Common myeloid progenitor, CD34-positive (primary cell): ENCODE data around the gene MRTFB.

ENCODE experiments used
- CTCF ChIA-PET: fragments of 350-600 bp; sonication (Branson Sonifier 250); formaldehyde crosslinking; loops from one replicate; lab custom pipeline; 2021; ENCODE audit warnings: antibody characterized with exemption; lab: Charles Lee
- POLR2A ChIA-PET: fragments of 350-600 bp; sonication (Branson Sonifier 250); formaldehyde crosslinking; loops from one replicate; lab custom pipeline; 2021; ENCODE audit warnings: antibody characterized with exemption; lab: Charles Lee
- DNase-seq, 3 donors: peaks; one replicate each; pipeline versions ENCODE4 v3.0.0 to v3.0.0-alpha.2; 2013
- H3K27ac ChIP-seq, 2 experiments: 1 replicate in 1 of 2; 2 replicates in 1 of 2; pipeline ENCODE4 v1.7.0; 2013; ENCODE audit warnings: inconsistent platforms in 2 of 2, low read length in 2 of 2, mild to moderate bottlenecking in 2 of 2, low read depth in 1 of 2, moderate library complexity in 1 of 2; ENCODE audit not compliant: severe bottlenecking in 2 of 2, insufficient read depth in 1 of 2, poor library complexity in 1 of 2
- H3K27me3 ChIP-seq, 5 experiments: replicated peaks in 2 of 5; 1 replicate in 3 of 5; 2 replicates in 2 of 5; pipeline versions ENCODE4 v1.6.1 to v1.7.0; 2013; ENCODE audit warnings: low read length in 4 of 5, mild to moderate bottlenecking in 2 of 5, moderate library complexity in 2 of 5, inconsistent platforms in 1 of 5; ENCODE audit not compliant: insufficient read depth in 5 of 5, control insufficient read depth in 4 of 5
- H3K36me3 ChIP-seq, 4 experiments: 1 replicate in 2 of 4; 2 replicates in 2 of 4; pipeline versions ENCODE4 v1.6.1 to v1.7.0; 2013; ENCODE audit warnings: low read length in 3 of 4, control low read depth in 1 of 4, mild to moderate bottlenecking in 1 of 4; ENCODE audit not compliant: control insufficient read depth in 4 of 4, insufficient read depth in 4 of 4
- H3K4me1 ChIP-seq, 4 experiments: 1 replicate in 3 of 4; 2 replicates in 1 of 4; pipeline versions ENCODE4 v1.6.1 to v1.7.1; 2013; ENCODE audit warnings: low read length in 3 of 4, mild to moderate bottlenecking in 3 of 4, control low read depth in 1 of 4, inconsistent platforms in 1 of 4, moderate library complexity in 1 of 4; ENCODE audit not compliant: control insufficient read depth in 4 of 4, insufficient read depth in 4 of 4; ENCODE audit errors: control extremely low read depth in 1 of 4
- H3K4me3 ChIP-seq, 7 experiments: 1 replicate in 4 of 7; 2 replicates in 3 of 7; pipeline versions ENCODE4 v1.5.1 to v1.7.0; 2013; ENCODE audit warnings: mild to moderate bottlenecking in 7 of 7, low read length in 6 of 7, moderate library complexity in 6 of 7, inconsistent platforms in 2 of 7, low read depth in 2 of 7, control low read depth in 1 of 7; ENCODE audit not compliant: insufficient read depth in 4 of 7, control insufficient read depth in 1 of 7; ENCODE audit errors: extremely low read depth in 1 of 7
- H3K9me3 ChIP-seq, 5 experiments: 1 replicate in 4 of 5; 2 replicates in 1 of 5; pipeline versions ENCODE4 v1.6.1 to v1.7.1; 2013; ENCODE audit warnings: low read length in 4 of 5, mild to moderate bottlenecking in 2 of 5, inconsistent platforms in 1 of 5, low read depth in 1 of 5, moderate library complexity in 1 of 5; ENCODE audit not compliant: control insufficient read depth in 4 of 5, insufficient read depth in 2 of 5; ENCODE audit errors: control extremely low read depth in 1 of 5
- WGBS: methylation state at CpG from one replicate; pipeline ENCODE4 v1.1.5; 2013; ENCODE audit not compliant: insufficient coverage; 5-methylcytosine and 5-hydroxymethylcytosine counted together

MRTFB gene

GRCh38 chr16:14278749-14279148 is 207.6 kb downstream of the MRTFB start:
- POLR2A ChIA-PET, result no interaction called here

GRCh38 chr16:14280541-14280940 is 209.4 kb downstream of the MRTFB start:
- WGBS, result no CpG with 5 or more reads among the region's 2 CpGs
- POLR2A ChIA-PET, result no interaction called here
- no peak for DNase-seq
- H3K9me3 ChIP-seq, result peaks cover 0 to 2% (median 0%) of the 10 kb centered on the region in 5 experiments
- H3K4me1 ChIP-seq, result peaks cover 0 to 9% (median 3%) of the 10 kb centered on the region in 4 experiments
- H3K4me3 ChIP-seq, result no peak overlapping the region
- CTCF ChIA-PET, result no interaction called here
- no peaks in the 10 kb centered on the region for H3K36me3 ChIP-seq
- H3K27ac ChIP-seq, result no peak overlapping the region
- H3K27me3 ChIP-seq, result no peaks in the 10 kb centered on the region

More at GRCh38 chr16:14278749-14279148, 207.6 kb downstream of the MRTFB start:
- WGBS, result no CpG with 5 or more reads among the region's 2 CpGs
- H3K27ac ChIP-seq, result no peak overlapping the region
- DNase-seq, result no peak
- no peaks in the 10 kb centered on the region for H3K36me3 ChIP-seq
- H3K4me1 ChIP-seq, result no peaks in the 10 kb centered on the region
- no peak overlapping the region for H3K4me3 ChIP-seq
- CTCF ChIA-PET, result interaction anchor here (1.4 kb wide), 1 partner anchor 29 kb away, joined by 5 read pairs; no protein-coding TSS in a partner anchor
- H3K9me3 ChIP-seq, result peaks cover 0 to 2% (median 0%) of the 10 kb centered on the region in 5 experiments
- H3K27me3 ChIP-seq, result no peaks in the 10 kb centered on the region

- 100% methylated on average over 4 of the region's 7 CpGs for WGBS
- Histone ChIP-seq H3K27me3 (no peaks in the 10 kb centered on the region), H3K4me1 (peaks cover 0 to 19% (median 11%) of the 10 kb centered on the region in 4 experiments), H3K9me3 (peaks cover 0 to 3% (median 0%) of the 10 kb centered on the region in 5 experiments), H3K4me3 (no peak overlapping the region), H3K27ac (no peak overlapping the region), H3K36me3 (no peaks in the 10 kb centered on the region)
- CTCF ChIA-PET, result no interaction called here
- POLR2A ChIA-PET, result no interaction called here
- no peak for DNase-seq
These were observed 212.7 kb downstream of the MRTFB start for GRCh38 chr16:14283786-14284185.

GRCh38 chr16:14284371-14284770 is 213.3 kb downstream of the MRTFB start:
- H3K4me3 ChIP-seq, result peak overlapping the region in 4 of 7 experiments; percentile 89 to 99 (median 94)
- WGBS, result 90% methylated on average over 5 of the region's 5 CpGs
- no peaks in the 10 kb centered on the region for H3K36me3 ChIP-seq
- DNase-seq, result no peak
- peaks cover 0 to 19% (median 11%) of the 10 kb centered on the region in 4 experiments for H3K4me1 ChIP-seq
- H3K27me3 ChIP-seq, result no peaks in the 10 kb centered on the region
- ChIA-PET POLR2A (no interaction called here), CTCF (no interaction called here)
- no peak overlapping the region for H3K27ac ChIP-seq
- H3K9me3 ChIP-seq, result peaks cover 0 to 8% (median 4%) of the 10 kb centered on the region in 5 experiments

- POLR2A ChIA-PET, result interaction anchor here (1.2 kb wide), 1 partner anchor 45 kb away, joined by 3 read pairs; no protein-coding TSS in a partner anchor
- peaks cover 0 to 14% (median 10%) of the 10 kb centered on the region in 5 experiments for H3K9me3 ChIP-seq
These were observed 213.9 kb downstream of the MRTFB start for GRCh38 chr16:14284930-14285512.

GRCh38 chr16:14285513-14286367 is 214.6 kb downstream of the MRTFB start:
- ChIA-PET CTCF (interaction anchor here (0.7 to 1.7 kb wide), 7 partner anchors 10 to 366 kb away, joined by 3 to 6 read pairs (median 3); partner anchors contain the start of gene ERCC4), POLR2A (interaction anchor here (1.2 kb wide), 1 partner anchor 44 kb away, joined by 3 read pairs; no protein-coding TSS in a partner anchor)
- Histone ChIP-seq H3K9me3 (peaks cover 0 to 14% (median 10%) of the 10 kb centered on the region in 5 experiments), H3K27ac (peak overlapping the region in 1 of 2 experiments; percentile 58), H3K27me3 (no peaks in the 10 kb centered on the region), H3K4me3 (peak overlapping the region; percentile 89 to 99 (median 95)), H3K36me3 (no peaks in the 10 kb centered on the region), H3K4me1 (peaks cover 0 to 19% (median 11%) of the 10 kb centered on the region in 4 experiments)
- 0% methylated on average over 58 of the region's 72 CpGs for WGBS
- peak; percentile 94 to 95 (median 95) for DNase-seq

More at GRCh38 chr16:14284930-14285512, 213.9 kb downstream of the MRTFB start:
- Histone ChIP-seq H3K27me3 (no peaks in the 10 kb centered on the region), H3K4me1 (peaks cover 0 to 19% (median 11%) of the 10 kb centered on the region in 4 experiments), H3K36me3 (no peaks in the 10 kb centered on the region), H3K27ac (peak overlapping the region in 1 of 2 experiments; percentile 58), H3K4me3 (peak overlapping the region; percentile 89 to 99 (median 95))
- CTCF ChIA-PET, result interaction anchor here (1.0 to 1.7 kb wide), 3 partner anchors 16 to 365 kb away, joined by 3 to 6 read pairs (median 3); partner anchors contain the start of gene ERCC4
- DNase-seq, result peak; percentile 65 to 83 (median 75)
- WGBS, result 0% methylated on average over 21 of the region's 23 CpGs
